ENCODE results near the gene ARHGEF6. TPM values are rescaled to one million over a fixed set of nuclear protein-coding genes. Genes with fewer than 3 reads are reported as not detected.

ARHGEF6 gene
- total RNA-seq, 1 experiment from 2014 or later: 0.35 TPM

DNA sequence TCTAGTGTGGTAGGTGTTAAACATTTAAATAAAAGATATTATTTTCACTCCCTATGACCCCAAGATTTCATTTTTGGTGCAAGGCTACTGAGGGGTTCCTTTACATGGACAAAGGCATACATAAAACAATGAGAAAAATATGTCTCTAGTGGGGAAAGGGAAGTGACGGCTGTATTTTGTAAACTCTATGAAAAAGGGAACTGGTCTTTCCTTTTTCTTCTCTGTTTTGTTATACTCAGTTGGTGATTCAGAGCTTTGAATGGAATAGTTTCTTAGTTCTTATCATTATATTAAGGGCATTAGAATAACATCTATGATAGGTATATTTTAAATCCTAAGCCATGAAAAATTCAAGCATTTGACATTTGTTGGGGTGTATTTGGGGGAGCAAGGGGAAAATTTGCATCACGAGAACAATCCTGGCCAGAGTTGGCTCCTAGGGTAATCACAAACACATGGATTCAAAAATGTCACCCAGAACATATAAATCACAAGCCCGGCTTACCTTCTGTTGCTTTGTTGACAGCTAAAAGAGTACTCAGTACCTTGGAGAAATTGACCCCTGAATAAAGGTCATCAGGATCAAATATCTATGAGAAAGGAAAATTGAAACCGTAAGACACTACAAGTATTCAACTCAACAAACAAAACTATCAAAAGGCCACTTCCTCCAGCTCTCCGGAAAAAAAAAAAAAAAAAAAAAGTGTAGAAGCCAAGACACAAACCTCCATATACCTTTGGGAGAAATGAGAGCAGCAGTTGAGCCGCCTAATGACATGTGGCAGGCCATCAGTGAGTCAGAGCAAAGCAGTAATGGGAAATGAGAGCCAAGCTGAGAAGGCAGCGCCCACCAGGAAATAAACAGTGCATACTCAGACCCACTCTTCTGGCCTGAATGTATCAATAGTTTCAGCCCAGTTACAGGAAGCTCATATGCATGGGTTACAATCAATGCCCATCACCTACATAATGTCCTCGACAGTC is 33.4 kb downstream of the ARHGEF6 start:
- DNase-seq (ENCODE audit: unreplicated experiment): no peak
- Mint-ChIP-seq H3K36me3 (ENCODE audit: insufficient read depth, unreplicated experiment) (no peaks in the 10 kb centered on the region), H3K9me3 (ENCODE audit: unreplicated experiment) (no peaks in the 10 kb centered on the region), H3K27me3 (ENCODE audit: insufficient read depth, unreplicated experiment) (peaks cover 32% of the 10 kb centered on the region), H3K4me3 (ENCODE audit: unreplicated experiment) (no peak overlapping the region), H3K4me1 (ENCODE audit: insufficient read depth, unreplicated experiment) (peaks cover 6% of the 10 kb centered on the region), H3K27ac (ENCODE audit: low read depth, unreplicated experiment) (no peak overlapping the region)
- BruUV-seq (replicated peaks): no TSS peak
- intact Hi-C loops (cut with micrococcal nuclease): no loop called here
- CTCF ChIA-PET: interaction anchor here (1.0 kb wide), 1 partner anchor 685 kb away, joined by 3 read pairs; no protein-coding TSS in a partner anchor
- TF ChIP-seq, protein P1, sequence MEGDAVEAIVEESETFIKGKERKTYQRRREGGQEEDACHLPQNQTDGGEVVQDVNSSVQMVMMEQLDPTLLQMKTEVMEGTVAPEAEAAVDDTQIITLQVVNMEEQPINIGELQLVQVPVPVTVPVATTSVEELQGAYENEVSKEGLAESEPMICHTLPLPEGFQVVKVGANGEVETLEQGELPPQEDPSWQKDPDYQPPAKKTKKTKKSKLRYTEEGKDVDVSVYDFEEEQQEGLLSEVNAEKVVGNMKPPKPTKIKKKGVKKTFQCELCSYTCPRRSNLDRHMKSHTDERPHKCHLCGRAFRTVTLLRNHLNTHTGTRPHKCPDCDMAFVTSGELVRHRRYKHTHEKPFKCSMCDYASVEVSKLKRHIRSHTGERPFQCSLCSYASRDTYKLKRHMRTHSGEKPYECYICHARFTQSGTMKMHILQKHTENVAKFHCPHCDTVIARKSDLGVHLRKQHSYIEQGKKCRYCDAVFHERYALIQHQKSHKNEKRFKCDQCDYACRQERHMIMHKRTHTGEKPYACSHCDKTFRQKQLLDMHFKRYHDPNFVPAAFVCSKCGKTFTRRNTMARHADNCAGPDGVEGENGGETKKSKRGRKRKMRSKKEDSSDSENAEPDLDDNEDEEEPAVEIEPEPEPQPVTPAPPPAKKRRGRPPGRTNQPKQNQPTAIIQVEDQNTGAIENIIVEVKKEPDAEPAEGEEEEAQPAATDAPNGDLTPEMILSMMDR (IDR thresholded peaks at IDR 0.05; ENCODE audit: unreplicated experiment): no peak
- POLR2A ChIA-PET: no interaction called here

DNA sequence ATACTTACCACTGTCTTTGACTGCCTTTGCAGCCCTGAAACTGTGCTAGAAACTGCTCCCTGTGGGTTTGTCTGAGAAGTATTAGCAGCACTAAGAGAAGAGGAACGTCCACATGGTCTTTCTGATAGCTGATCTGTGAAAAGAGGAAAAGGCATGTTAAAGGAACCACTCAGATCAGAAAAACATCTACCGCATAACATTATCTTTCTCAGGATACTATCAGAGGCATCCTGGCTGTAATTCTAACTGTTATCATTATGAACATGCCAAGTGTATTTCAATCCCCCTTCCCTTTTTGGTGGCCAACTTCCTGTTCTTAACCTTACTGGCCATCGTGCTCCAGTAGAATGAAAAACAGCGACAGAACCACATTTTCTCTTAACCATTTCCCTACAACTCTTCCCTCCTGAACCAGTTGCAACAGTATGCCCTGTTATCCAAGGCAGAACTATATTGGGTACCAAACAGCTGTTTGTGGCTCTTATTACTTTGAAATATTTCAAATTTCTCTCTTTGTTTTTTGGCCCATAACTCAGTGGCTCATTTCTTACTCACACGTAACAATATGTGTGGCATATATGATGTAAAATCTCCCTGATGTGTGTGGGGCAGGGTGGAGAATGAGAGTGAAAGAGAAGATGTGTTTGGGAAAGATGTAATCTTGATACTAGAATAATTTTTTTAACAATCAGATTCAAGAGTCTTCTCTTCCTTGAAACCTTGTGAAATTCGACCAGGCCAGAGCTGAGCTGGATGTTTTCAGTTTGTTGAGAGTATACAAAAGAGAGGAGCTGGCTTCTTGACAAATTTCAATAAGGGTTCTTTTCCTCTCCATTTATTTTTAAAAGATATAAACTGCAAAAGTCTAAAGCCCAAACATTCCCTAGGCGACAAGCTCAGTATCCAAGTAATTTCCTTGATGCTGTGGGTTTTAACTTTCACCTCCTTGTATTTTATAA is 35.2 kb downstream of the ARHGEF6 start:
- H3K9me3 Mint-ChIP-seq (ENCODE audit: unreplicated experiment): no peaks in the 10 kb centered on the region
- no peak for DNase-seq (ENCODE audit: unreplicated experiment)
- H3K36me3 Mint-ChIP-seq (ENCODE audit: insufficient read depth, unreplicated experiment): no peaks in the 10 kb centered on the region
- H3K27ac Mint-ChIP-seq (ENCODE audit: low read depth, unreplicated experiment): no peak overlapping the region
- BruUV-seq (replicated peaks): no TSS peak
- intact Hi-C loops (cut with micrococcal nuclease): no loop called here
- no peaks in the 10 kb centered on the region for H3K4me1 Mint-ChIP-seq (ENCODE audit: insufficient read depth, unreplicated experiment)
- CTCF ChIA-PET: no interaction called here
- POLR2A ChIA-PET: no interaction called here
- H3K27me3 Mint-ChIP-seq (ENCODE audit: insufficient read depth, unreplicated experiment): peaks cover 33% of the 10 kb centered on the region
- TF ChIP-seq, protein P1 (IDR thresholded peaks at IDR 0.05; ENCODE audit: unreplicated experiment): no peak
- H3K4me3 Mint-ChIP-seq (ENCODE audit: unreplicated experiment): no peak overlapping the region

DNA sequence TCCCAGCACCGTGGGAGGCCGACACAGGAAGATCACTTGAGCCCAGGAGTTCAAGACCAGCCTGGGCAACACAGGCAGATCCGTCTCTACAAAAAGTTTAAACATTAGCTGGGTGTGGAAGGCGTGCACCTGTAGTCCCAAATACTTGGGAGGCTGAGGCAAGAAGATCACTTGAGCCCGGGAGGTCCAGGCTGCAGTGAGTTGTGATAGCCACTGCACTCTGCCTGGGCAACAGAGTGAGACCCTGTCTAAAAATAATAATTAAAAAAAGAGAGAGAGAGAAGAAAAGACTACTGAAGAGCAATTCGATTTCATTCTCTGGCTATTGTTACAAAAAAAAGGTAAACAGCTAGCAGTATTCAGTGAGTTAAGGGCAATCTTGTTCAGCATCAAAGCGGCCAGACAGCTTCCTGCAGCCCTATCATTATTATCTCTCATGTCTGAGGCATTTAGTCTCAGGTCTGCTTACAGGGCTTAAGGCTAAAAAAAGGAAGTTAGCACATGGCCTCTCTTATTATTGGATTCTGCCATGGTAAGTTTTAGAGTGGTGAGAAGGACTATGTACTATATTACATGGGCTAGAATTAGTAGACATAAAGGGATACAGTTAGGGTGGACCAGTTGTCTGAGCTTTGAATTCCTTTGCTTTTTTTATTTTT is 37.9 kb downstream of the ARHGEF6 start:
- H3K36me3 Mint-ChIP-seq (ENCODE audit: insufficient read depth, unreplicated experiment): no peaks in the 10 kb centered on the region
- TF ChIP-seq, protein P1 (IDR thresholded peaks at IDR 0.05; ENCODE audit: unreplicated experiment): no peak
- CTCF ChIA-PET: no interaction called here
- H3K4me1 Mint-ChIP-seq (ENCODE audit: insufficient read depth, unreplicated experiment): no peaks in the 10 kb centered on the region
- H3K9me3 Mint-ChIP-seq (ENCODE audit: unreplicated experiment): no peaks in the 10 kb centered on the region
- BruUV-seq (replicated peaks): no TSS peak
- POLR2A ChIA-PET: no interaction called here
- intact Hi-C loops (cut with micrococcal nuclease): no loop called here
- no peak overlapping the region for H3K27ac Mint-ChIP-seq (ENCODE audit: low read depth, unreplicated experiment)
- H3K4me3 Mint-ChIP-seq (ENCODE audit: unreplicated experiment): no peak overlapping the region
- H3K27me3 Mint-ChIP-seq (ENCODE audit: insufficient read depth, unreplicated experiment): peaks cover 45% of the 10 kb centered on the region
- DNase-seq (ENCODE audit: unreplicated experiment): no peak

All from MCF 10A (cell line).